HepG2 (cell line): ENCODE data around the gene ATP6V1G2. TPM values are rescaled to one million over a fixed set of nuclear protein-coding genes. Genes with fewer than 3 reads are reported as not detected.

ENCODE experiments used
- ATAC-seq: fragments of 200-7000 bp; cut with Tn5 transposase; 3 replicates; pipeline ENCODE4 v1.9.1; 2020; ENCODE audit warnings: mild to moderate bottlenecking, moderate library complexity
- BruUV-seq: library from RNA; stranded (reverse); fragments of 400-500 nt; replicated peaks from 2 replicates; lab custom pipeline; 2021; lab: Mats Ljungman, UMichigan
- CTCF ChIA-PET: fragments of 300-600 bp; formaldehyde crosslinking; extraction: SDS; loops from one replicate; lab custom pipeline; 2021; ENCODE audit warnings: low total read pairs, inconsistent platforms, low intra/inter-chr PET ratio; lab: Yijun Ruan, JAX
- POLR2A ChIA-PET: fragments of 350-600 bp; sonication (Branson Sonifier 250); formaldehyde crosslinking; loops from one replicate; lab custom pipeline; 2020; ENCODE audit warnings: antibody characterized with exemption, inconsistent platforms; lab: Yijun Ruan, JAX
- DNase-seq: peaks from one replicate; pipeline ENCODE4 v3.0.0-alpha.2; 2015; ENCODE audit warnings: low spot score
- FAIRE-seq: peaks from 3 replicates; lab custom pipeline; 2011; peaks lifted over from hg19 to GRCh38; lab: Jason Lieb, UNC
- H2AFZ ChIP-seq: one replicate; pipeline ENCODE4 v1.6.1; 2011; ENCODE audit warnings: low read length, inconsistent platforms
- H3K27ac ChIP-seq: fragments of 300-600 bp; 3 replicates; pipeline ENCODE4 v1.8.0; 2011; ENCODE audit warnings: mixed run types, mild to moderate bottlenecking, mixed read lengths, low read length, inconsistent platforms; ENCODE audit not compliant: insufficient read depth; ENCODE audit errors: extremely low read length
- H3K27me3 ChIP-seq, 2 experiments: fragments of 200-600 bp in 1 of 2; 2 replicates in 1 of 2; 3 replicates in 1 of 2; pipeline versions ENCODE4 v1.6.0 to v1.8.0; 2011; ENCODE audit warnings: low read length in 2 of 2, mild to moderate bottlenecking in 2 of 2, moderate library complexity in 2 of 2, inconsistent platforms in 1 of 2; ENCODE audit not compliant: insufficient read depth in 2 of 2, control insufficient read depth in 1 of 2
- H3K36me3 ChIP-seq, 2 experiments: fragments of 200-600 bp in 1 of 2; replicated peaks in 1 of 2; 2 replicates in 1 of 2; 3 replicates in 1 of 2; pipeline versions ENCODE4 v1.5.1 to v1.8.0; 2011; ENCODE audit warnings: low read length in 2 of 2, inconsistent platforms in 1 of 2; ENCODE audit not compliant: insufficient read depth in 2 of 2, control insufficient read depth in 1 of 2
- H3K4me1 ChIP-seq: 2 replicates; pipeline ENCODE4 v1.5.1; 2012; ENCODE audit warnings: low read length, inconsistent platforms; ENCODE audit not compliant: insufficient read depth
- H3K4me2 ChIP-seq: 2 replicates; pipeline ENCODE4 v1.6.0; 2011; ENCODE audit warnings: low read depth, low read length, inconsistent platforms
- H3K4me3 ChIP-seq, 3 experiments: fragments of 200-600 bp in 1 of 3; sonication (generic), shearing (Covaris generic) in 1 of 3; replicated peaks in 1 of 3; 2 replicates each; pipeline ENCODE4 v1.5.1; 2011 to 2016; ENCODE audit warnings: low read length in 3 of 3, inconsistent platforms in 2 of 3, low read depth in 2 of 3, mild to moderate bottlenecking in 2 of 3, control low read depth in 1 of 3, mixed read lengths in 1 of 3; ENCODE audit not compliant: insufficient read depth in 1 of 3
- H3K79me2 ChIP-seq: one replicate; pipeline ENCODE4 v1.6.1; 2011; ENCODE audit warnings: low read length, inconsistent platforms; ENCODE audit not compliant: insufficient read depth
- H3K9ac ChIP-seq: 2 replicates; pipeline ENCODE4 v1.6.0; 2011; ENCODE audit warnings: mild to moderate bottlenecking, low read depth, low read length, inconsistent platforms; ENCODE audit not compliant: insufficient read depth
- H3K9me3 ChIP-seq: 2 replicates; pipeline ENCODE4 v1.5.1; 2012; ENCODE audit warnings: mild to moderate bottlenecking, low read length
- H4K20me1 ChIP-seq: 2 replicates; pipeline ENCODE4 v1.6.0; 2011; ENCODE audit warnings: inconsistent platforms, mild to moderate bottlenecking, low read length, moderate library complexity; ENCODE audit not compliant: insufficient read depth
- BCL3 ChIP-seq: sonication (generic); formaldehyde crosslinking; IDR thresholded peaks from 2 replicates; pipeline ENCODE4 v1.5.1; 2020; ENCODE audit warnings: mild to moderate bottlenecking, missing genetic modification reagents, moderate library complexity
- CENPT ChIP-seq: sonication (generic); formaldehyde crosslinking; IDR thresholded peaks from 2 replicates; pipeline ENCODE4 v1.8.0; 2022; ENCODE audit warnings: low read depth, mild to moderate bottlenecking, moderate library complexity, missing genetic modification reagents
- FOXO1 ChIP-seq: sonication (generic); formaldehyde crosslinking; IDR thresholded peaks from 2 replicates; pipeline ENCODE4 v1.4.0; 2020; ENCODE audit warnings: missing genetic modification reagents
- HNRNPH1 ChIP-seq: fragments of 200-400 bp; formaldehyde crosslinking; optimal IDR thresholded peaks from 2 replicates; pipeline ENCODE3; 2017; ENCODE audit warnings: mild to moderate bottlenecking, low read depth, low read length
- IKZF1 ChIP-seq: fragments of 450-650 bp; IDR thresholded peaks from 2 replicates; pipeline ENCODE4 v1.7.1; 2016
- KDM2A ChIP-seq: sonication (generic); formaldehyde crosslinking; IDR thresholded peaks from 2 replicates; pipeline ENCODE4 v1.4.0; 2020; ENCODE audit warnings: low read depth, missing genetic modification reagents, borderline replicate concordance
- MTA3 ChIP-seq: sonication (generic); formaldehyde crosslinking; IDR thresholded peaks from 2 replicates; pipeline ENCODE4 v1.4.0; 2020; ENCODE audit warnings: missing genetic modification reagents
- NFATC3 ChIP-seq: sonication (generic); formaldehyde crosslinking; IDR thresholded peaks from 2 replicates; pipeline ENCODE4 v1.5.1; 2020; ENCODE audit warnings: mild to moderate bottlenecking, missing genetic modification reagents
- RARA ChIP-seq: IDR thresholded peaks from 2 replicates; pipeline ENCODE4 v1.6.1; 2016; ENCODE audit warnings: missing genetic modification reagents, missing compliant biosample characterization
- SNAPC2 ChIP-seq: sonication (generic); formaldehyde crosslinking; IDR thresholded peaks from 2 replicates; pipeline ENCODE4 v1.8.1; 2022; ENCODE audit warnings: mild to moderate bottlenecking, missing genetic modification reagents
- SNRNP70 ChIP-seq: fragments of 200-400 bp; formaldehyde crosslinking; IDR thresholded peaks from 2 replicates; pipeline ENCODE4 v1.6.1; 2017; ENCODE audit warnings: mild to moderate bottlenecking, low read depth, low read length, moderate library complexity
- TFDP1 ChIP-seq: IDR thresholded peaks from 2 replicates; pipeline ENCODE4 v1.6.1; 2016; ENCODE audit warnings: missing compliant biosample characterization, missing genetic modification reagents, borderline replicate concordance
- ZNF24 ChIP-seq: fragments of 450-650 bp; IDR thresholded peaks from 2 replicates; pipeline ENCODE4 v1.6.1; 2017; ENCODE audit warnings: antibody characterized with exemption, mild to moderate bottlenecking
- ZNF510 ChIP-seq: sonication (generic); formaldehyde crosslinking; IDR thresholded peaks from 2 replicates; pipeline ENCODE4 v1.4.0; 2020; ENCODE audit warnings: low read depth, mild to moderate bottlenecking, missing genetic modification reagents
- WGBS: methylation state at CpG from one replicate; pipeline ENCODE4 v1.1.6; 2017; ENCODE audit warnings: low lambda C conversion rate; 5-methylcytosine and 5-hydroxymethylcytosine counted together
- in situ Hi-C: cut with HindIII; loops from 2 replicates; pipeline ENCODE4 v1.10.0; 2017; ENCODE audit warnings: low pct_unique_long_range_greater_than_20kb; ENCODE audit not compliant: extremely low pct_ligation_motif_present
- intact Hi-C: fragments of 100-400 bp; cut with micrococcal nuclease; formaldehyde crosslinking; loops from one replicate; pipeline ENCODE4 v1.10.0; 2022; ENCODE audit not compliant: unreplicated experiment
- polyA plus RNA-seq, 8 experiments: library from polyadenylated mRNA; depleted of rRNA in 3 of 8; stranded (reverse) in 7 of 8; unstranded in 1 of 8; fragments of >200 nt; fragmentation: Illumina TruSeq in 4 of 8; extraction: Trizol in 4 of 8; gene quantifications; 2 replicates each; pipeline versions ENCODE4 v1.2.1 to v1.2.3, GENCODE V29; 2011 to 2016; ENCODE audit warnings: low read depth in 4 of 8, missing spikeins in 1 of 8, mixed read lengths in 1 of 8; ENCODE audit not compliant: insufficient read depth in 1 of 8
- total RNA-seq, 5 experiments: library from RNA; depleted of rRNA; stranded (reverse); fragments of >200 nt; fragmentation: Illumina TruSeq; extraction: Trizol; gene quantifications; 2 replicates each; pipeline ENCODE4 v1.2.3, GENCODE V29; 2016; ENCODE audit warnings: low read depth in 1 of 5

Gene ATP6V1G2
- total and polyA plus RNA-seq, 2 of the 13 experiments (the other 11 are each of a cell fraction or from before 2014, with no cell fraction given) = 0.27 to 0.83 TPM

GRCh38 chr6:31546339-31546957 lies at the start of gene ATP6V1G2 (continued):
- TF ChIP-seq SNRNP70 = no peak
- no peak for TF ChIP-seq BCL3
- TF ChIP-seq MTA3 (CRISPR knock-in tag) = no peak
- peak; percentile 87 for TF ChIP-seq KDM2A (CRISPR knock-in tag)
- TF ChIP-seq RARA = no peak
- no peak for TF ChIP-seq IKZF1
- TF ChIP-seq FOXO1 (CRISPR knock-in tag) = peak; percentile 46

GRCh38 chr6:31592396-31592771 lies 46.0 kb upstream of the ATP6V1G2 start:
- no TSS peak for BruUV-seq
- no peaks in the 10 kb centered on the region for H4K20me1 ChIP-seq
- H3K9me3 ChIP-seq = no peaks in the 10 kb centered on the region
- no peak overlapping the region for H3K4me3 ChIP-seq
- H3K4me2 ChIP-seq = no peak overlapping the region
- no peaks in the 10 kb centered on the region for H3K79me2 ChIP-seq
- no peak for ATAC-seq
- no peak for DNase-seq
- WGBS = 64% methylated on average over 7 of the region's 7 CpGs
- POLR2A ChIA-PET = interaction anchor here (1.4 kb wide), 1 partner anchor 50 kb away, joined by 3 read pairs; no protein-coding TSS in a partner anchor
- in situ Hi-C loops = no loop called here
- H2AFZ ChIP-seq = no peak overlapping the region
- CTCF ChIA-PET = no interaction called here
- peaks cover 7 to 22% of the 10 kb centered on the region in 2 experiments; a peak in 4 of 5 replicates for H3K27me3 ChIP-seq
- no peak for FAIRE-seq
- no peak overlapping the region for H3K9ac ChIP-seq
- no peak overlapping the region for H3K27ac ChIP-seq
- H3K36me3 ChIP-seq = no peaks in the 10 kb centered on the region
- no peaks in the 10 kb centered on the region for H3K4me1 ChIP-seq
- intact Hi-C loops = loop anchor here (5.0 kb wide), 1 partner anchor 275 kb away; no protein-coding TSS in a partner anchor
- TF ChIP-seq ZNF510 (CRISPR knock-in tag) (no peak), NFATC3 (no peak), HNRNPH1 (no peak), SNAPC2 (CRISPR knock-in tag) (no peak), TFDP1 (CRISPR knock-in tag) (no peak), CENPT (CRISPR knock-in tag) (no peak), ZNF24 (no peak)
